PC-9 (cell line): ENCODE measurements around the gene ACSM2A. TPM values are rescaled to one million over a fixed set of nuclear protein-coding genes. Genes with fewer than 3 reads are reported as not detected.
"Not testable (repeated sequence)": the region's sequence is repeated elsewhere in the genome, so short reads cannot be mapped to it uniquely, and the experiment has no call there.

Source experiments
- BruUV-seq: library from RNA; stranded (reverse); fragments of 400-500 nt; replicated peaks from 2 replicates; lab custom pipeline; 2021; lab: Mats Ljungman, UMichigan
- CTCF ChIA-PET: fragments of 300-600 bp; sonication (Branson Sonifier 250); formaldehyde crosslinking; loops from one replicate; lab custom pipeline; 2022; ENCODE audit warnings: antibody characterized with exemption; lab: Charles Lee
- POLR2A ChIA-PET: fragments of 300-600 bp; sonication (Branson Sonifier 250); formaldehyde crosslinking; loops from one replicate; lab custom pipeline; 2022; ENCODE audit warnings: antibody characterized with exemption; ENCODE audit not compliant: unreplicated experiment; lab: Charles Lee
- DNase-seq, 2 experiments: peaks; one replicate each; pipeline versions ENCODE4 v3.0.0 to v3.0.0-alpha.2; 2015 to 2022; ENCODE audit warnings: mixed read lengths in 1 of 2
- H2AFZ ChIP-seq: fragments of 200-600 bp; sonication (generic); 2 replicates; pipeline ENCODE4 v1.8.1; 2017; ENCODE audit warnings: antibody characterized with exemption
- H3F3A ChIP-seq: fragments of 200-600 bp; sonication (generic); 2 replicates; pipeline ENCODE4 v1.8.1; 2017; ENCODE audit warnings: antibody characterized with exemption, mild to moderate bottlenecking, low read depth; ENCODE audit not compliant: insufficient read depth
- H3K27ac ChIP-seq: fragments of 200-600 bp; sonication (generic); 2 replicates; pipeline ENCODE4 v1.6.1; 2016; ENCODE audit warnings: mixed run types
- H3K27me3 ChIP-seq: fragments of 200-600 bp; sonication (generic); 2 replicates; pipeline ENCODE4 v1.6.1; 2016; ENCODE audit warnings: low read depth, mixed run types; ENCODE audit not compliant: insufficient read depth
- H3K36me3 ChIP-seq: fragments of 200-600 bp; sonication (generic); 2 replicates; pipeline ENCODE4 v1.6.1; 2016; ENCODE audit warnings: low read depth, mixed run types
- H3K4me1 ChIP-seq: fragments of 200-600 bp; sonication (generic); replicated peaks from 2 replicates; pipeline ENCODE4 v1.6.1; 2016; ENCODE audit warnings: mixed run types; ENCODE audit not compliant: insufficient read depth
- H3K4me2 ChIP-seq: fragments of 200-600 bp; sonication (generic); 2 replicates; pipeline ENCODE4 v1.6.1; 2017; ENCODE audit warnings: mixed run types
- H3K4me3 ChIP-seq: fragments of 200-600 bp; sonication (generic); 2 replicates; pipeline ENCODE4 v1.6.1; 2016; ENCODE audit warnings: mixed run types
- H3K79me2 ChIP-seq: fragments of 200-600 bp; sonication (generic); 2 replicates; pipeline ENCODE4 v1.6.1; 2017; ENCODE audit warnings: low read depth, mixed run types
- H3K9me2 ChIP-seq: fragments of 200-600 bp; sonication (generic); 2 replicates; pipeline ENCODE4 v1.8.1; 2017; ENCODE audit warnings: mild to moderate bottlenecking; ENCODE audit not compliant: insufficient read depth
- H3K9me3 ChIP-seq: fragments of 200-600 bp; sonication (generic); 2 replicates; pipeline ENCODE4 v1.8.1; 2016; ENCODE audit warnings: low read depth; ENCODE audit not compliant: insufficient read depth
- H4K20me1 ChIP-seq: fragments of 200-600 bp; sonication (generic); 2 replicates; pipeline ENCODE4 v1.8.1; 2017; ENCODE audit not compliant: insufficient read depth
- EZH2 ChIP-seq: fragments of 200-600 bp; sonication (generic); IDR thresholded peaks from 2 replicates; pipeline ENCODE4 v1.8.0; 2017; ENCODE audit warnings: antibody characterized with exemption, low read depth
- intact Hi-C: fragments of 100-400 bp; cut with micrococcal nuclease; formaldehyde crosslinking; loops from one replicate; pipeline ENCODE4 v1.10.0; 2022; ENCODE audit not compliant: unreplicated experiment
- total RNA-seq: library from RNA; stranded (reverse); gene quantifications from 2 replicates; pipeline ENCODE4 v1.2.3, GENCODE V29; 2021
- TF ChIP-seq, protein P1 (sequence below): fragments of 200-600 bp; sonication (generic); conservative IDR thresholded peaks from 2 replicates; pipeline ENCODE4 v1.6.1; 2017; ENCODE audit warnings: mixed run types, antibody characterized with exemption, mild to moderate bottlenecking, moderate library complexity

ACSM2A gene
- total RNA-seq, 1 experiment from 2014 or later = not detected

GRCh38 chr16:20424129-20424866 is 27.0 kb upstream of the ACSM2A start:
- Histone ChIP-seq H3K79me2 (no peaks in the 10 kb centered on the region), H3K27ac (no peak overlapping the region), H3K9me3 (no peaks in the 10 kb centered on the region), H3K9me2 (no peaks in the 10 kb centered on the region), H3F3A (no peaks in the 10 kb centered on the region), H4K20me1 (no peaks in the 10 kb centered on the region), H3K4me3 (no peak overlapping the region), H3K27me3 (peaks cover 1% of the 10 kb centered on the region; the same call in 1 of the 2 replicates), H2AFZ (no peak overlapping the region), H3K4me2 (no peak overlapping the region), H3K36me3 (no peaks in the 10 kb centered on the region), H3K4me1 (no peaks in the 10 kb centered on the region)
- POLR2A ChIA-PET = no interaction called here
- CTCF ChIA-PET = no interaction called here
- TF ChIP-seq, protein P1, sequence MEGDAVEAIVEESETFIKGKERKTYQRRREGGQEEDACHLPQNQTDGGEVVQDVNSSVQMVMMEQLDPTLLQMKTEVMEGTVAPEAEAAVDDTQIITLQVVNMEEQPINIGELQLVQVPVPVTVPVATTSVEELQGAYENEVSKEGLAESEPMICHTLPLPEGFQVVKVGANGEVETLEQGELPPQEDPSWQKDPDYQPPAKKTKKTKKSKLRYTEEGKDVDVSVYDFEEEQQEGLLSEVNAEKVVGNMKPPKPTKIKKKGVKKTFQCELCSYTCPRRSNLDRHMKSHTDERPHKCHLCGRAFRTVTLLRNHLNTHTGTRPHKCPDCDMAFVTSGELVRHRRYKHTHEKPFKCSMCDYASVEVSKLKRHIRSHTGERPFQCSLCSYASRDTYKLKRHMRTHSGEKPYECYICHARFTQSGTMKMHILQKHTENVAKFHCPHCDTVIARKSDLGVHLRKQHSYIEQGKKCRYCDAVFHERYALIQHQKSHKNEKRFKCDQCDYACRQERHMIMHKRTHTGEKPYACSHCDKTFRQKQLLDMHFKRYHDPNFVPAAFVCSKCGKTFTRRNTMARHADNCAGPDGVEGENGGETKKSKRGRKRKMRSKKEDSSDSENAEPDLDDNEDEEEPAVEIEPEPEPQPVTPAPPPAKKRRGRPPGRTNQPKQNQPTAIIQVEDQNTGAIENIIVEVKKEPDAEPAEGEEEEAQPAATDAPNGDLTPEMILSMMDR = no peak
- no peak for TF ChIP-seq EZH2
- intact Hi-C loops = loop anchor here (10.0 kb wide), 1 partner anchor 171 kb away; no protein-coding TSS in a partner anchor
- no peak for DNase-seq
- BruUV-seq = no TSS peak

DNA sequence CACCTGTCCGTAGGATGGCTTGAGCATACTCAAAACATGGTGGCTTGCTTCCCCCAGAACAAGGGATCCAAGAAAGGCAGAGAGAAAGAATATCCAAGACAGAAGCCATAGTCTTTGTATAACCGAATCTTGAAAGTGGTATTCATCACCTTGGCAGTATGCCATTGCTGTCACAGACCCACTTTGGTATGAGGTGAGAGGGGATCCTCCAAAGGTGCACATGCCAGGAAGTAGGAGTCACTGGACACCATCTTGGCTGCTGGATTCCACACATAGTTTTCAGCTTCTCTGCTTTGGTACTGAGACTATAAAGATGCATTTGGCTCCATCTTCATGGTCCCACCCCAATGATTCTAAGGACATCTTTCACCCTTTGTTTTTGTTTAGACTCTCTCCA is 23.9 kb upstream of the ACSM2A start:
- H3K4me3 ChIP-seq, H3K4me2 ChIP-seq, DNase-seq, H3F3A ChIP-seq, H4K20me1 ChIP-seq, H3K79me2 ChIP-seq, POLR2A ChIA-PET, H3K4me1 ChIP-seq, H3K27me3 ChIP-seq, H2AFZ ChIP-seq, H3K9me3 ChIP-seq, CTCF ChIA-PET, BruUV-seq, H3K36me3 ChIP-seq, H3K9me2 ChIP-seq, H3K27ac ChIP-seq: not testable (repeated sequence)
- intact Hi-C loops = loop anchor here (10.0 kb wide), 1 partner anchor 167 kb away; no protein-coding TSS in a partner anchor

- CTCF ChIA-PET, H4K20me1 ChIP-seq, H3K4me1 ChIP-seq, H2AFZ ChIP-seq, H3K9me2 ChIP-seq, DNase-seq, H3K79me2 ChIP-seq, H3K4me3 ChIP-seq, BruUV-seq, H3K27ac ChIP-seq, H3K4me2 ChIP-seq, H3K9me3 ChIP-seq, H3F3A ChIP-seq, H3K36me3 ChIP-seq, POLR2A ChIA-PET: not testable (repeated sequence)
- intact Hi-C loops = loop anchor here (10.0 kb wide), 1 partner anchor 165 kb away; no protein-coding TSS in a partner anchor
- H3K27me3 ChIP-seq = peaks cover 13% of the 10 kb centered on the region; the same call in 1 of the 2 replicates
Measured at GRCh38 chr16:20429499-20429898, 21.8 kb upstream of the ACSM2A start.

DNA sequence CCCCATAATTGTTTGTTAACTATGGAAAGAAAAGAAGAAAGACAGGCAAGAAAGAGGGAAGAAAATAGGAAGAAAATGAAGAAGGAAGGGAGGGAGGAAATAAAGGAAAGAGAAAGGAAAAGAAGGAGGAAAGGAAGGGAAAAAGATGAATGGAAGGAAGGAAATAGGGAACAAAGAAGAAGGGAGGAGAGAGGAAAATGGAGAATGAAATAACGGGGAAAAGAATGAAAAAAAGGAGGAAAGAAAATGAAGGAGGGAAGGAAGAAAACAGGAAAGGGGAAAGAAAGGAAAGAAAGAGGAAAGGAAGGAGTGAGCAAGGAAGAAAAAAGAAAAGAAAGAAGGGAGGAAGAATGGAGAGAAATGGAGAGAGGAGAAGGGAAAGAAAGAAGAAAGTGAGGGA is 20.8 kb upstream of the ACSM2A start:
- H3K9me2 ChIP-seq, H3K9me3 ChIP-seq: not testable (repeated sequence)

More for the DNA sequence above, 20.8 kb upstream of the ACSM2A start:
- H3K4me3 ChIP-seq, H3K4me1 ChIP-seq, H4K20me1 ChIP-seq, H3K36me3 ChIP-seq, CTCF ChIA-PET, DNase-seq, H3K79me2 ChIP-seq, H2AFZ ChIP-seq, POLR2A ChIA-PET, BruUV-seq, H3K27ac ChIP-seq, H3F3A ChIP-seq, H3K4me2 ChIP-seq, intact Hi-C loops: not testable (repeated sequence)
- H3K27me3 ChIP-seq = peaks cover 20% of the 10 kb centered on the region
